SK-N-SH treated with all-trans-retinoic acid at 6 μM for 48 hours (cell line): Measurements from ENCODE around the gene PSMB5.

Experiments
- ATAC-seq: fragments of 200-7000 bp; cut with Tn5 transposase; 3 replicates; pipeline ENCODE4 v1.9.1; 2020; ENCODE audit warnings: mild to moderate bottlenecking, moderate library complexity
- ARNTL ChIP-seq: fragments of 450-650 bp; formaldehyde crosslinking; IDR thresholded peaks from 2 replicates; pipeline ENCODE4 v1.5.0; 2020; ENCODE audit warnings: low read depth, mild to moderate bottlenecking, moderate library complexity, borderline replicate concordance
- CREB5 ChIP-seq: fragments of 250-450 bp; sonication (Bioruptor Pico); IDR thresholded peaks from 2 replicates; pipeline ENCODE4 v1.5.1; 2020; ENCODE audit warnings: low read depth, mild to moderate bottlenecking, moderate library complexity
- CSDC2 ChIP-seq: fragments of 250-450 bp; sonication (Bioruptor Pico); IDR thresholded peaks from 2 replicates; pipeline ENCODE4 v1.5.0; 2020; ENCODE audit warnings: mild to moderate bottlenecking, moderate library complexity
- ESRRG ChIP-seq: fragments of 250-450 bp; sonication (Bioruptor Pico); IDR thresholded peaks from 2 replicates; pipeline ENCODE4 v1.6.1; 2021; ENCODE audit warnings: mild to moderate bottlenecking
- GLIS3 ChIP-seq: fragments of 250-450 bp; sonication (Bioruptor Pico); IDR thresholded peaks from 2 replicates; pipeline ENCODE4 v1.5.0; 2020; ENCODE audit warnings: mild to moderate bottlenecking, moderate library complexity
- ISL1 ChIP-seq: fragments of 250-450 bp; sonication (Bioruptor Pico); IDR thresholded peaks from 2 replicates; pipeline ENCODE4 v2.1.2; 2022; ENCODE audit warnings: mild to moderate bottlenecking, moderate library complexity
- OSR1 ChIP-seq: fragments of 250-450 bp; sonication (Bioruptor Pico); IDR thresholded peaks from 2 replicates; pipeline ENCODE4 v1.8.0; 2022; ENCODE audit warnings: moderate library complexity, mild to moderate bottlenecking, inconsistent platforms
- POU6F1 ChIP-seq: fragments of 250-450 bp; sonication (Bioruptor Pico); IDR thresholded peaks from 2 replicates; pipeline ENCODE4 v1.8.0; 2021; ENCODE audit warnings: low read depth, mild to moderate bottlenecking, moderate library complexity, borderline replicate concordance
- PPARA ChIP-seq: fragments of 250-450 bp; sonication (Bioruptor Pico); IDR thresholded peaks from 2 replicates; pipeline ENCODE4 v1.5.0; 2020; ENCODE audit warnings: mild to moderate bottlenecking, borderline replicate concordance
- SNAI2 ChIP-seq: fragments of 250-450 bp; sonication (Bioruptor Pico); IDR thresholded peaks from 2 replicates; pipeline ENCODE4 v1.5.0; 2020; ENCODE audit warnings: mild to moderate bottlenecking, moderate library complexity
- TCF4 ChIP-seq: fragments of 250-450 bp; sonication (Bioruptor Pico); IDR thresholded peaks from 2 replicates; pipeline ENCODE4 v1.8.0; 2021; ENCODE audit warnings: mild to moderate bottlenecking, moderate library complexity, borderline replicate concordance
- TOX ChIP-seq: fragments of 250-450 bp; sonication (Bioruptor Pico); IDR thresholded peaks from 2 replicates; pipeline ENCODE4 v1.8.0; 2021; ENCODE audit warnings: mild to moderate bottlenecking, moderate library complexity, borderline replicate concordance
- ZC3H10 ChIP-seq: fragments of 250-450 bp; sonication (Bioruptor Pico); IDR thresholded peaks from 2 replicates; pipeline ENCODE4 v1.5.1; 2021; ENCODE audit warnings: mild to moderate bottlenecking, moderate library complexity
- ZNF565 ChIP-seq: fragments of 450-650 bp; formaldehyde crosslinking; conservative IDR thresholded peaks from 2 replicates; pipeline ENCODE4 v1.5.0; 2020; ENCODE audit warnings: low read depth, mild to moderate bottlenecking, moderate library complexity
- ZNF8 ChIP-seq: fragments of 450-650 bp; formaldehyde crosslinking; IDR thresholded peaks from 2 replicates; pipeline ENCODE4 v1.5.0; 2020; ENCODE audit warnings: mild to moderate bottlenecking, moderate library complexity
- TF ChIP-seq, protein P1 (sequence below): fragments of 250-450 bp; sonication (Bioruptor Pico); IDR thresholded peaks from 2 replicates; pipeline ENCODE4 v1.8.0; 2020; ENCODE audit warnings: mild to moderate bottlenecking, moderate library complexity, borderline replicate concordance
- TF ChIP-seq, protein P2 (sequence below): fragments of 250-450 bp; sonication (Bioruptor Pico); IDR thresholded peaks from 2 replicates; pipeline ENCODE4 v1.5.1; 2021; ENCODE audit warnings: mild to moderate bottlenecking, moderate library complexity
- TF ChIP-seq, protein P3 (sequence below): fragments of 250-450 bp; sonication (Bioruptor Pico); IDR thresholded peaks from 2 replicates; pipeline ENCODE4 v1.5.0; 2020; ENCODE audit warnings: mild to moderate bottlenecking, moderate library complexity

The PSMB5 gene

DNA sequence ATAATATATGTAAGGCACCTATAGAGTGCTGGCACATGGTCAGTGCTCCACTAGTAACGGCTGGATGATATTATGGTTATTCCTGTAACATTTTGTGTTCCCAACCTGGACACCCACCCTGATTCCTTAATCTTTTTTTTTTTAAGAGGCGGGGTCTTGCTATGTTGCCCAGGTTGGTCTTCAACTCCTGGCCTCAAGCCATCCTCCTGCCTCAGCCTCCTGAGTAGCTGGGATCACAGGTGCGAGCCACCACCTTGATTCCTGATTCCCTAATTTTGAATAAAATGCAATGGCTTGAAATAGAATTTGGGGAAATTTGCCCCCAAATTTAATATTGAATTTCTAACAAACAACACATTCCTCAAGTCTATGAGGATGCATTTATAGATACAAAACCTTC, 32.1 kb downstream of the PSMB5 start (continued):
- no peak for TF ChIP-seq TCF4

- ATAC-seq: no peak
- no peak for TF ChIP-seq TOX (CRISPR knock-in tag)
Observed at GRCh38 chr14:23000860-23001259, 33.8 kb downstream of the PSMB5 start.

- no peak for ATAC-seq
- TF ChIP-seq ZC3H10 (CRISPR knock-in tag) (no peak), OSR1 (CRISPR knock-in tag) (no peak), TCF4 (no peak), ZNF565 (CRISPR knock-in tag) (no peak), CSDC2 (CRISPR knock-in tag) (no peak), ZNF8 (CRISPR knock-in tag) (no peak), SNAI2 (CRISPR knock-in tag) (no peak), ARNTL (CRISPR knock-in tag) (no peak)
Observed at GRCh38 chr14:22998329-22999012, 36.2 kb downstream of the PSMB5 start.

DNA sequence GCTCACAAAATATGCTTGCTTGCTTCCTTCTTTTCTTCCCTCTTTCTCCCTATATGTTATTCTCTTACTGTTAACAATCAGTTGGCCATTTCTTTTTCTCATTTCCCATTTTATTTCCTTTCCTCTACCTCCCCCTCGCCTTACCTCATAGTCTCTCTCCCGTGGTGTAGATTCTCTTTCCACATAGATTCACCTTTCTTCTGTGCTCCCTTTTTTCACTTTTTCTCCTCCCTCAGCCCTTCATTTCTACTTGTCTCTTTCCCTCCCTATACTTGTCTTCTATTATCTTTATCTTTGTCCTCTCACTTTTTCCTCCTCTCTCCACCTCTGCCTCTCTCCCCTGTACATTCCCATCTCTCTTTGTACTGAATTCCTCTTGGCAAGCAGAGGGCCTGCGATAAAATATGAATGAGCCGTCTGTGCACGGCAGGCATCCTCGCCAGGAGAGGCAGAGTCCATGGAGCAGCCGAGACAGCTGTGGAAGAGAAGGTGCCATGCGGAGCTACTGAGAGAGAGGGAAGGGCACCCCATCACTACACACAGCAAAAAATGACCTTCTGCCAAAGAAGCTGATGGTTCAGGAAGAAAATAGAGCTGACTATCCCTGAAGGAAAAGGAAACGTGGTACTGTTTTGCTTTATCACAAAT, 36.9 kb downstream of the PSMB5 start:
- no peak for ATAC-seq
- no peak for TF ChIP-seq SNAI2 (CRISPR knock-in tag)
- TF ChIP-seq, protein P1, sequence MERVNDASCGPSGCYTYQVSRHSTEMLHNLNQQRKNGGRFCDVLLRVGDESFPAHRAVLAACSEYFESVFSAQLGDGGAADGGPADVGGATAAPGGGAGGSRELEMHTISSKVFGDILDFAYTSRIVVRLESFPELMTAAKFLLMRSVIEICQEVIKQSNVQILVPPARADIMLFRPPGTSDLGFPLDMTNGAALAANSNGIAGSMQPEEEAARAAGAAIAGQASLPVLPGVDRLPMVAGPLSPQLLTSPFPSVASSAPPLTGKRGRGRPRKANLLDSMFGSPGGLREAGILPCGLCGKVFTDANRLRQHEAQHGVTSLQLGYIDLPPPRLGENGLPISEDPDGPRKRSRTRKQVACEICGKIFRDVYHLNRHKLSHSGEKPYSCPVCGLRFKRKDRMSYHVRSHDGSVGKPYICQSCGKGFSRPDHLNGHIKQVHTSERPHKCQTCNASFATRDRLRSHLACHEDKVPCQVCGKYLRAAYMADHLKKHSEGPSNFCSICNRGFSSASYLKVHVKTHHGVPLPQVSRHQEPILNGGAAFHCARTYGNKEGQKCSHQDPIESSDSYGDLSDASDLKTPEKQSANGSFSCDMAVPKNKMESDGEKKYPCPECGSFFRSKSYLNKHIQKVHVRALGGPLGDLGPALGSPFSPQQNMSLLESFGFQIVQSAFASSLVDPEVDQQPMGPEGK (CRISPR knock-in tag): no peak
- TF ChIP-seq OSR1 (CRISPR knock-in tag): no peak
- no peak for TF ChIP-seq POU6F1 (CRISPR knock-in tag)
- no peak for TF ChIP-seq GLIS3
- no peak for TF ChIP-seq TOX (CRISPR knock-in tag)
- TF ChIP-seq, protein P2, sequence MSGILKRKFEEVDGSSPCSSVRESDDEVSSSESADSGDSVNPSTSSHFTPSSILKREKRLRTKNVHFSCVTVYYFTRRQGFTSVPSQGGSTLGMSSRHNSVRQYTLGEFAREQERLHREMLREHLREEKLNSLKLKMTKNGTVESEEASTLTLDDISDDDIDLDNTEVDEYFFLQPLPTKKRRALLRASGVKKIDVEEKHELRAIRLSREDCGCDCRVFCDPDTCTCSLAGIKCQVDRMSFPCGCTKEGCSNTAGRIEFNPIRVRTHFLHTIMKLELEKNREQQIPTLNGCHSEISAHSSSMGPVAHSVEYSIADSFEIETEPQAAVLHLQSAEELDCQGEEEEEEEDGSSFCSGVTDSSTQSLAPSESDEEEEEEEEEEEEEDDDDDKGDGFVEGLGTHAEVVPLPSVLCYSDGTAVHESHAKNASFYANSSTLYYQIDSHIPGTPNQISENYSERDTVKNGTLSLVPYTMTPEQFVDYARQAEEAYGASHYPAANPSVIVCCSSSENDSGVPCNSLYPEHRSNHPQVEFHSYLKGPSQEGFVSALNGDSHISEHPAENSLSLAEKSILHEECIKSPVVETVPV (CRISPR knock-in tag): no peak
- no peak for TF ChIP-seq TCF4
- TF ChIP-seq ESRRG: no peak
- TF ChIP-seq ZNF8 (CRISPR knock-in tag): no peak
- no peak for TF ChIP-seq ARNTL (CRISPR knock-in tag)

DNA sequence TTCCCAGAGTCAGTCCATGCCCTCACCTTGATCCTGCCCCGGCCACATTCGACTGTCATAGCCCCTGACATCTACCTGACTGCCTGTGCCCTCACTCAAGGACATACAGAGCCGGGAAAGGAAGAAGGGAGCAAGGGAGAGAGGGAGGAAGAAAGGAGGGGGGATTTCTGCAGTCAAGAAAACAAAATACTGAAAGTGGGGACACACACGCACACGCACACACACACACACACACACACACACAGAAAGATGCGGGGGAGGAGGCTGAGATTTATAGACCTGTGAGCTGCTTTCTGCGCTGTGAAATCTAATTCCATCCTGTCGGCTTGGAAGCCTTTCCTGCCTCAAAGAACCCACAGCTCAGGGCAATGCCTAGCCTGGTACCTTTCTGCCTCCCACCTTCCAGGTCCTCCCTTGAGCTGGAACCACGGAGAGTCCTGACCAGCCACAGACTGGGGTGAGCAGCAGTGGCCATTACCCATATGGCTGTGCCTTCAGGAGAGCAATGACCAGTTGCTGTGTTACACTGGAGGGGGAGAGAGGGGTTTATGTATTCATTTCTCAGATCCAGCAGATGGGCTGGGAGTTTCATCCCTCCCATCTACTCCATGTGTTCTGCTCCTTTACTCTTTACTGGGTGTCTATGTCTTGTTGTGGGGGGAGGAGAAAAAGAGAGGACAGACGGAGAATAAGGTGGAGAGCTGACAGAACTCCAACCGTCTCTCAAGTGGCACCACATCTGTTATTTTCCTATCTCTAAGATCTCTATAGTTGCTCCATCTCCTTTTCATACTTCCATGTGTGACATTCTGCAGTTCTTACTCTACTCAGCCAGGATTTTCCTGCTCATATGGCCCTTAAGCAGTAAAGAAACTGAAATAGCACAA, 37.7 kb downstream of the PSMB5 start:
- TF ChIP-seq, protein P3, sequence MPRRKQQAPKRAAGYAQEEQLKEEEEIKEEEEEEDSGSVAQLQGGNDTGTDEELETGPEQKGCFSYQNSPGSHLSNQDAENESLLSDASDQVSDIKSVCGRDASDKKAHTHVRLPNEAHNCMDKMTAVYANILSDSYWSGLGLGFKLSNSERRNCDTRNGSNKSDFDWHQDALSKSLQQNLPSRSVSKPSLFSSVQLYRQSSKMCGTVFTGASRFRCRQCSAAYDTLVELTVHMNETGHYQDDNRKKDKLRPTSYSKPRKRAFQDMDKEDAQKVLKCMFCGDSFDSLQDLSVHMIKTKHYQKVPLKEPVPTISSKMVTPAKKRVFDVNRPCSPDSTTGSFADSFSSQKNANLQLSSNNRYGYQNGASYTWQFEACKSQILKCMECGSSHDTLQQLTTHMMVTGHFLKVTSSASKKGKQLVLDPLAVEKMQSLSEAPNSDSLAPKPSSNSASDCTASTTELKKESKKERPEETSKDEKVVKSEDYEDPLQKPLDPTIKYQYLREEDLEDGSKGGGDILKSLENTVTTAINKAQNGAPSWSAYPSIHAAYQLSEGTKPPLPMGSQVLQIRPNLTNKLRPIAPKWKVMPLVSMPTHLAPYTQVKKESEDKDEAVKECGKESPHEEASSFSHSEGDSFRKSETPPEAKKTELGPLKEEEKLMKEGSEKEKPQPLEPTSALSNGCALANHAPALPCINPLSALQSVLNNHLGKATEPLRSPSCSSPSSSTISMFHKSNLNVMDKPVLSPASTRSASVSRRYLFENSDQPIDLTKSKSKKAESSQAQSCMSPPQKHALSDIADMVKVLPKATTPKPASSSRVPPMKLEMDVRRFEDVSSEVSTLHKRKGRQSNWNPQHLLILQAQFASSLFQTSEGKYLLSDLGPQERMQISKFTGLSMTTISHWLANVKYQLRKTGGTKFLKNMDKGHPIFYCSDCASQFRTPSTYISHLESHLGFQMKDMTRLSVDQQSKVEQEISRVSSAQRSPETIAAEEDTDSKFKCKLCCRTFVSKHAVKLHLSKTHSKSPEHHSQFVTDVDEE: no peak
- TF ChIP-seq PPARA (CRISPR knock-in tag) (no peak), CREB5 (CRISPR knock-in tag) (no peak), ISL1 (CRISPR knock-in tag) (no peak), GLIS3 (no peak), ZNF8 (CRISPR knock-in tag) (no peak)
- TF ChIP-seq, protein P1 (CRISPR knock-in tag): no peak

More for the DNA sequence above, 37.7 kb downstream of the PSMB5 start:
- peak; percentile 23 for ATAC-seq
